Raji (cell line): ENCODE data around the gene RNF34.

Source experiments
- POLR2A ChIP-seq: IDR thresholded peaks from 2 replicates; pipeline ENCODE4 v1.6.1; 2011; ENCODE audit warnings: low read depth, low read length, control low read depth; ENCODE audit not compliant: insufficient read depth

RNF34 gene

DNA sequence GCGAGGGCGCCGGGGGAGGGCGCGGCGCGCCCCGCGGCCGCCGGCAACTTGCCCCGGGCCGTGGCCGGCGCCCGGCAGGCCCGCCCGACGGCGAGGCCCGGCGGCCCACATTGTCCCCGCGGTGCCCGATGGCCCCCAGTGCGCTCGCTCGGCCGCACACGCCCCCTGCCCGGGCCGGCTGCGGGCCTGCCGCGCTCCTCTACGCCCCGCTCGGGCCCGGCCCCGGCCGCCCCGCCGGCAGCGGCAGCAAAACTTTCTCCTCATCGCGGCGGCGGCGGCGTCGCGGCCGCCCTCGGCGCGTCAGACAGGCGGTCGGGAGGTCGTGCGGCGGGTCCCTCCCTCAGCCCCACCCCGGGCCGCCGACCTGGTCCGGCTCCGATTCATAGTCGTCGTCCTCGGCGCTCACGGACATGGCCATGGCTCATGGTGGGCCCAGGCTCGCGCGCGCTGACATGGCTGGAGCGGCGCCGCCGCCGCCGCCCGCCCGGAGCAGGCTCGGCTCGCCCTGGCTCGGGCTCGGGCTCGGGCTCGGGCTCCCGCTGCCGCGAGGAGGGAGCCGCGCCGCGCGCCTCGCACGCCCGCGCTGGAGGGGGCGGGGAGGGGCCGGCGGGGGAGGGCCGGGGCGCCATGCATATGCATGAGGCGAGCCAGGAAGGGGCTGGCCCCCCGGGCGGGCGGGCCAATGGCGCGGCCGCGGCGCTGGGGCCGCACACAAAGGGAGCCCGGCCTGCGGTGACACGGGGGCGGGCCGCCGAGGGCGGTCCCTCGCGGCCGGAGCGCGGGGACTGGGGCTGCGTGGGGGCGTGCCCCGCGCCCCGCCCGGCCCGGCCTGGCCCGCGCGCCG lies 67.1 kb downstream of the RNF34 start:
- TF ChIP-seq POLR2A, result peak; percentile 45

GRCh38 chr12:121467638-121468498 lies 68.0 kb downstream of the RNF34 start:
- peak; percentile 41 for TF ChIP-seq POLR2A

GRCh38 chr12:121468499-121468801 lies 68.5 kb downstream of the RNF34 start:
- TF ChIP-seq POLR2A, result no peak

DNA sequence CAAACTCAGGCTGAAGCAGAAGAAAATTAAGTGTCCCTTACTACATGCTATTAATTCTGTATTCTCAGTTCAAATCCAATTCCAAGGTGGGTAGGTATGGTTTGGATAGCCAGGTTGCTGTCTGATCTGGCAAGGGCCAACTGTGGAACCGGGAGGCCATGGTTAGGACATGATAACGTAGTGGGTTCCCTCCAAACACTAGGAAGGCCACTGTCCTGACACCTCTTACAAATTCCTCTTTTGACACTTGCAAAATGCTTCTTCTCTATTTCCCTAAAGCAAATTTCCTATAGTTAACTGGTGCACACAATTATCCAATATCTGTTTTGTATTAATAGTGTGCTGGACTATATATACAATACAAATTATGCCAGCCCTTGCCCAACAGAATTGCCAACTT lies 70.8 kb downstream of the RNF34 start:
- TF ChIP-seq POLR2A, result no peak

GRCh38 chr12:121472150-121472905 lies 72.4 kb downstream of the RNF34 start:
- TF ChIP-seq POLR2A, result no peak
